CD4-positive, alpha-beta T cell treated with Interleukin-1 beta for 1 hour (primary cell): ENCODE results near the gene COG8.

ENCODE experiments used
- DNase-seq, 2 donors: peaks; one replicate each; pipeline ENCODE4 v3.0.0-alpha.2; 2020 to 2022

COG8 gene

DNA sequence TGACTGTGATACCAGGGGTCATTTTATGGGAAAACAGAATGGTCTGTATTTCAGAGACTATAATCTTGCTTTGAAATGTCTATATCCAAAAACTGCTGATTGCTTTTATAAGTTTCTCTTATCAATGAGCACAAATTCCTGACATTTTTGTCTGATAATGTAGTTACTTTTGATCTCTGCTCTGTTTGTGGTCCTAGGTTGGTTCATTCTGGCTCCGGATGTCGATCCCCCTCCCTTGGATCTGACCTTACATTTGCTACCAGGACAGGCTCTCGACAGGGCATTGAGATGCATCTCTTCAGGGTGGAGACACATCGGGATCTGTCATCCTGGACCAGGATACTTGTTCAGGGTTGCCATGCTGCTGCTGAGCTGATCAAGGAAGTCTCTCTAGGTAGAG is 55.5 kb downstream of the COG8 start:
- no peak for DNase-seq

- DNase-seq = no peak
Observed at GRCh38 chr16:69277413-69277812, 62.0 kb downstream of the COG8 start.
